ENCODE results near the gene FGD6.

GRCh38 chr12:95192271-95192670 lies 25.0 kb downstream of the FGD6 start:
- TF ChIP-seq CTCF (IDR thresholded peaks at IDR 0.05) (no peak), POLR2A (IDR thresholded peaks at IDR 0.05) (no peak)
